SK-N-SH (cell line): ENCODE results near the gene DMAP1. TPM values are rescaled to one million over a fixed set of nuclear protein-coding genes. Genes with fewer than 3 reads are reported as not detected.

ENCODE experiments used
- CTCF ChIA-PET: fragments of 300-600, 350-600 bp; formaldehyde crosslinking; extraction: SDS; loops from one replicate; lab custom pipeline; 2021; lab: Yijun Ruan, JAX
- POLR2A ChIA-PET: fragments of 350-600 bp; sonication (Branson Sonifier 250); formaldehyde crosslinking; extraction: SDS; loops from one replicate; lab custom pipeline; 2020; ENCODE audit warnings: antibody characterized with exemption, inconsistent platforms; lab: Yijun Ruan, JAX
- DNase-seq: peaks from one replicate; pipeline ENCODE4 v3.0.0; 2012
- H2AFZ ChIP-seq: fragments of 200-600 bp; sonication (generic); 2 replicates; pipeline ENCODE4 v1.8.1; 2016; ENCODE audit warnings: antibody characterized with exemption, mild to moderate bottlenecking, low read depth
- H3F3A ChIP-seq: fragments of 200-600 bp; sonication (generic); replicated peaks from 2 replicates; pipeline ENCODE3; 2016; ENCODE audit warnings: antibody characterized with exemption, mild to moderate bottlenecking; ENCODE audit not compliant: insufficient read depth
- H3K27ac ChIP-seq, 2 experiments: fragments of 200-500 bp in 1 of 2; fragments of 200-600 bp in 1 of 2; sonication (Bioruptor generic) in 1 of 2; sonication (generic), shearing (Covaris generic) in 1 of 2; 2 replicates each; pipeline versions ENCODE4 v1.5.1 to v1.6.1; 2014 to 2016; ENCODE audit warnings: low read depth in 2 of 2, inconsistent platforms in 1 of 2, low read length in 1 of 2, mild to moderate bottlenecking in 1 of 2, mixed read lengths in 1 of 2
- H3K27me3 ChIP-seq: fragments of 200-600 bp; sonication (generic), shearing (Covaris generic); 2 replicates; pipeline ENCODE4 v1.6.1; 2016; ENCODE audit warnings: mixed run types; ENCODE audit not compliant: insufficient read depth
- H3K36me3 ChIP-seq, 2 experiments: fragments of 200-500 bp in 1 of 2; fragments of 200-600 bp in 1 of 2; sonication (Bioruptor generic) in 1 of 2; sonication (generic) in 1 of 2; replicated peaks in 1 of 2; 2 replicates each; pipeline versions ENCODE3 to v1.5.1; 2014 to 2016; ENCODE audit warnings: low read length in 1 of 2, mild to moderate bottlenecking in 1 of 2; ENCODE audit not compliant: insufficient read depth in 2 of 2, control insufficient read depth in 1 of 2
- H3K4me1 ChIP-seq, 2 experiments: fragments of 200-500 bp in 1 of 2; fragments of 200-600 bp in 1 of 2; sonication (Bioruptor generic) in 1 of 2; sonication (generic), shearing (Covaris generic) in 1 of 2; 2 replicates each; pipeline versions ENCODE4 v1.5.1 to v1.6.1; 2014 to 2016; ENCODE audit warnings: low read depth in 1 of 2, low read length in 1 of 2, mixed run types in 1 of 2; ENCODE audit not compliant: insufficient read depth in 2 of 2, control insufficient read depth in 1 of 2
- H3K4me2 ChIP-seq: fragments of 200-600 bp; sonication (generic), shearing (Covaris generic); 2 replicates; pipeline ENCODE4 v1.6.1; 2017; ENCODE audit warnings: mixed run types
- H3K4me3 ChIP-seq, 2 experiments: fragments of 200-500 bp in 1 of 2; fragments of 200-600 bp in 1 of 2; sonication (Bioruptor generic) in 1 of 2; sonication (generic), shearing (Covaris generic) in 1 of 2; 2 replicates each; pipeline versions ENCODE4 v1.5.1 to v1.8.1; 2014 to 2016; ENCODE audit warnings: low read depth in 2 of 2, inconsistent platforms in 1 of 2, low read length in 1 of 2, mild to moderate bottlenecking in 1 of 2, mixed read lengths in 1 of 2, moderate library complexity in 1 of 2
- H3K79me2 ChIP-seq: fragments of 200-600 bp; sonication (generic); 2 replicates; pipeline ENCODE4 v1.8.1; 2017; ENCODE audit warnings: mild to moderate bottlenecking; ENCODE audit not compliant: insufficient read depth
- H3K9ac ChIP-seq: fragments of 200-600 bp; sonication (generic); 2 replicates; pipeline ENCODE4 v1.6.1; 2017; ENCODE audit warnings: mixed run types
- H3K9me2 ChIP-seq: fragments of 200-600 bp; sonication (generic); 2 replicates; pipeline ENCODE4 v1.6.1; 2017; ENCODE audit warnings: mixed run types
- H3K9me3 ChIP-seq: fragments of 200-600 bp; sonication (generic); 2 replicates; pipeline ENCODE4 v1.6.1; 2017; ENCODE audit warnings: mixed run types, mild to moderate bottlenecking, moderate library complexity
- H4K20me1 ChIP-seq: fragments of 200-600 bp; sonication (generic); 2 replicates; pipeline ENCODE4 v1.6.1; 2017; ENCODE audit warnings: mild to moderate bottlenecking, mixed run types; ENCODE audit not compliant: insufficient read depth
- CHD2 ChIP-seq: fragments of 150-350 bp; IDR thresholded peaks from 2 replicates; pipeline ENCODE4 v1.6.1; 2018; ENCODE audit warnings: low read length; ENCODE audit not compliant: partially characterized antibody
- FOSL2 ChIP-seq: IDR thresholded peaks from 2 replicates; pipeline ENCODE4 v1.4.0; 2012; ENCODE audit warnings: low read depth, mild to moderate bottlenecking, moderate library complexity, borderline replicate concordance
- FOXM1 ChIP-seq: IDR thresholded peaks from 2 replicates; pipeline ENCODE4 v1.4.0; 2012; ENCODE audit warnings: low read depth, mild to moderate bottlenecking
- GATA2 ChIP-seq: sonication (generic); formaldehyde crosslinking; IDR thresholded peaks from 2 replicates; pipeline ENCODE4 v1.5.0; 2020; ENCODE audit warnings: mild to moderate bottlenecking, missing genetic modification reagents
- MEF2A ChIP-seq: IDR thresholded peaks from 2 replicates; pipeline ENCODE4 v1.4.0; 2012; ENCODE audit warnings: low read depth, borderline replicate concordance
- MXI1 ChIP-seq: IDR thresholded peaks from 2 replicates; pipeline ENCODE4 v1.6.1; 2012; ENCODE audit warnings: mild to moderate bottlenecking, low read depth, low read length, improper control_type of control experiment
- NRF1 ChIP-seq: IDR thresholded peaks from 2 replicates; pipeline ENCODE4 v1.6.1; 2012; ENCODE audit warnings: low read depth, mild to moderate bottlenecking, low read length
- RAD21 ChIP-seq: IDR thresholded peaks from 2 replicates; pipeline ENCODE4 v1.6.1; 2012; ENCODE audit warnings: mild to moderate bottlenecking, low read length
- RCOR1 ChIP-seq: fragments of 150-350 bp; IDR thresholded peaks from 2 replicates; pipeline ENCODE4 v1.6.1; 2017; ENCODE audit warnings: antibody characterized with exemption, low read length
- RXRA ChIP-seq: IDR thresholded peaks from 2 replicates; pipeline ENCODE4 v1.4.0; 2012; ENCODE audit warnings: low read depth, mild to moderate bottlenecking, borderline replicate concordance
- SIN3A ChIP-seq: IDR thresholded peaks from 2 replicates; pipeline ENCODE4 v1.6.1; 2012; ENCODE audit warnings: low read depth, mild to moderate bottlenecking, low read length, moderate library complexity, borderline replicate concordance
- TCF12 ChIP-seq: IDR thresholded peaks from 2 replicates; pipeline ENCODE4 v1.4.0; 2012
- WGBS: methylation state at CpG from one replicate; pipeline ENCODE4 v1.1.6; 2017; ENCODE audit warnings: low lambda C conversion rate; 5-methylcytosine and 5-hydroxymethylcytosine counted together
- polyA plus RNA-seq, 3 experiments: library from polyadenylated mRNA; depleted of rRNA; stranded (reverse); fragments of >200 nt; gene quantifications; 2 replicates each; pipeline ENCODE4 v1.2.3, GENCODE V29; 2012
- TF ChIP-seq, protein P1 (sequence below): IDR thresholded peaks from 2 replicates; pipeline ENCODE4 v1.4.0; 2012; ENCODE audit warnings: low read depth
- TF ChIP-seq, protein P2 (sequence below): fragments of 150-350 bp; IDR thresholded peaks from 2 replicates; pipeline ENCODE4 v1.6.1; 2017; ENCODE audit warnings: antibody characterized with exemption, low read length, low read depth, borderline replicate concordance
- TF ChIP-seq, protein P3 (sequence below): fragments of 200-600 bp; sonication (generic); IDR thresholded peaks from 2 replicates; pipeline ENCODE4 v1.6.1; 2017; ENCODE audit warnings: antibody characterized with exemption, mild to moderate bottlenecking, moderate library complexity

DMAP1 gene
- polyA plus RNA-seq, 1 of the 3 experiments (the other 2 are of a cell fraction) = 59.6 TPM

DNA sequence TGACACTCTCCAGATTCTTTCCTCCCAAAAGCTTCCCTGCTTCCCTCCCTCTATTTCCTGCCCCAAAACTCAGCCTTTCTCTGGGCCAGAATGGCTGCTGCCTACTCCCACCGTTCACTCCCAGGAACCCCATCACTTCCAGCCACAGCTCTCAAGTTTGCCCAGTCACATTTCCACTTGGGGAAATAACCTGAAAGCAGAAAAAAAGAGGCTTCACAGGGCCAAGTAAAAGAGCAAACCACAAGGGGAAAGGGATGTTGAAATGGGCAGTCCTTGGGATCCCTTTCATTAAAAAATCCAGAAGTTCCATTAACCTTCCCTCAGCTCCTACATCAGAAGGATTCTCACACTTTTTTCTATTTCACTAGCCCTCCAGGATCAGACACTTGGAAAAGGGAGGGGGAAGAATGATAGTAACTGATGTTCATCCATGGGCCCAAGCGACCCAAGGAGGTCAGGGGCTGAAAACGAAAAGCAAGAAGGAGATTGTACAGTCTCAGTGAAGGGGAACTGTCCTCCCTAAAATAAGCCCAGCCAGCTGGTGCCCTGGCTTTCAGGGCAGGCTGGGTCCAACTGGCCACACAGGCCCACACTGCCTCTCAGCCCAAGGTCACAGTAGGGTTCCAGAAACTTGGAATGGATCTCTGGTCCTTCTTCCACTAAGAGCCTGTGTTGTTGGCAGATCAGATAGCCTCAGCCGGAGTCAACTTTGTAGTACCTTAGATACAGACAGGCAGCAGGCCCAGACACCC lies 49.7 kb downstream of the DMAP1 start:
- Histone ChIP-seq H2AFZ (no peak overlapping the region), H3K9me2 (no peaks in the 10 kb centered on the region), H3K4me3 (no peak overlapping the region), H3F3A (no peaks in the 10 kb centered on the region), H4K20me1 (0 out of 2 replicates have a peak, but pooled peaks cover 4% of the 10 kb centered on the region), H3K36me3 (peaks cover 0 to 8% of the 10 kb centered on the region in 2 experiments), H3K27me3 (no peaks in the 10 kb centered on the region), H3K9me3 (no peaks in the 10 kb centered on the region), H3K79me2 (no peaks in the 10 kb centered on the region), H3K4me1 (peaks cover 0 to 5% of the 10 kb centered on the region in 2 experiments; a peak in 1 of 4 replicates), H3K9ac (no peak overlapping the region), H3K4me2 (no peak overlapping the region), H3K27ac (no peak overlapping the region)
- 100% methylated on average over 4 of the region's 4 CpGs for WGBS
- TF ChIP-seq NRF1 (no peak), FOSL2 (no peak), RXRA (no peak), MXI1 (no peak), RCOR1 (no peak), TCF12 (no peak), SIN3A (no peak)
- TF ChIP-seq, protein P1, sequence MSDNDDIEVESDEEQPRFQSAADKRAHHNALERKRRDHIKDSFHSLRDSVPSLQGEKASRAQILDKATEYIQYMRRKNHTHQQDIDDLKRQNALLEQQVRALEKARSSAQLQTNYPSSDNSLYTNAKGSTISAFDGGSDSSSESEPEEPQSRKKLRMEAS = no peak
- TF ChIP-seq, protein P2, sequence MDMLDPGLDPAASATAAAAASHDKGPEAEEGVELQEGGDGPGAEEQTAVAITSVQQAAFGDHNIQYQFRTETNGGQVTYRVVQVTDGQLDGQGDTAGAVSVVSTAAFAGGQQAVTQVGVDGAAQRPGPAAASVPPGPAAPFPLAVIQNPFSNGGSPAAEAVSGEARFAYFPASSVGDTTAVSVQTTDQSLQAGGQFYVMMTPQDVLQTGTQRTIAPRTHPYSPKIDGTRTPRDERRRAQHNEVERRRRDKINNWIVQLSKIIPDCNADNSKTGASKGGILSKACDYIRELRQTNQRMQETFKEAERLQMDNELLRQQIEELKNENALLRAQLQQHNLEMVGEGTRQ = no peak
- TF ChIP-seq, protein P3, sequence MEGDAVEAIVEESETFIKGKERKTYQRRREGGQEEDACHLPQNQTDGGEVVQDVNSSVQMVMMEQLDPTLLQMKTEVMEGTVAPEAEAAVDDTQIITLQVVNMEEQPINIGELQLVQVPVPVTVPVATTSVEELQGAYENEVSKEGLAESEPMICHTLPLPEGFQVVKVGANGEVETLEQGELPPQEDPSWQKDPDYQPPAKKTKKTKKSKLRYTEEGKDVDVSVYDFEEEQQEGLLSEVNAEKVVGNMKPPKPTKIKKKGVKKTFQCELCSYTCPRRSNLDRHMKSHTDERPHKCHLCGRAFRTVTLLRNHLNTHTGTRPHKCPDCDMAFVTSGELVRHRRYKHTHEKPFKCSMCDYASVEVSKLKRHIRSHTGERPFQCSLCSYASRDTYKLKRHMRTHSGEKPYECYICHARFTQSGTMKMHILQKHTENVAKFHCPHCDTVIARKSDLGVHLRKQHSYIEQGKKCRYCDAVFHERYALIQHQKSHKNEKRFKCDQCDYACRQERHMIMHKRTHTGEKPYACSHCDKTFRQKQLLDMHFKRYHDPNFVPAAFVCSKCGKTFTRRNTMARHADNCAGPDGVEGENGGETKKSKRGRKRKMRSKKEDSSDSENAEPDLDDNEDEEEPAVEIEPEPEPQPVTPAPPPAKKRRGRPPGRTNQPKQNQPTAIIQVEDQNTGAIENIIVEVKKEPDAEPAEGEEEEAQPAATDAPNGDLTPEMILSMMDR = no peak
- POLR2A ChIA-PET = interaction anchor here (0.6 kb wide), 1 partner anchor 254 kb away, joined by 5 read pairs; no protein-coding TSS in a partner anchor
- DNase-seq = no peak
- CTCF ChIA-PET = interaction anchor here (1.4 to 3.8 kb wide), 3 partner anchors 31 to 227 kb away, joined by 3 to 15 read pairs (median 4); no protein-coding TSS in a partner anchor

DNA sequence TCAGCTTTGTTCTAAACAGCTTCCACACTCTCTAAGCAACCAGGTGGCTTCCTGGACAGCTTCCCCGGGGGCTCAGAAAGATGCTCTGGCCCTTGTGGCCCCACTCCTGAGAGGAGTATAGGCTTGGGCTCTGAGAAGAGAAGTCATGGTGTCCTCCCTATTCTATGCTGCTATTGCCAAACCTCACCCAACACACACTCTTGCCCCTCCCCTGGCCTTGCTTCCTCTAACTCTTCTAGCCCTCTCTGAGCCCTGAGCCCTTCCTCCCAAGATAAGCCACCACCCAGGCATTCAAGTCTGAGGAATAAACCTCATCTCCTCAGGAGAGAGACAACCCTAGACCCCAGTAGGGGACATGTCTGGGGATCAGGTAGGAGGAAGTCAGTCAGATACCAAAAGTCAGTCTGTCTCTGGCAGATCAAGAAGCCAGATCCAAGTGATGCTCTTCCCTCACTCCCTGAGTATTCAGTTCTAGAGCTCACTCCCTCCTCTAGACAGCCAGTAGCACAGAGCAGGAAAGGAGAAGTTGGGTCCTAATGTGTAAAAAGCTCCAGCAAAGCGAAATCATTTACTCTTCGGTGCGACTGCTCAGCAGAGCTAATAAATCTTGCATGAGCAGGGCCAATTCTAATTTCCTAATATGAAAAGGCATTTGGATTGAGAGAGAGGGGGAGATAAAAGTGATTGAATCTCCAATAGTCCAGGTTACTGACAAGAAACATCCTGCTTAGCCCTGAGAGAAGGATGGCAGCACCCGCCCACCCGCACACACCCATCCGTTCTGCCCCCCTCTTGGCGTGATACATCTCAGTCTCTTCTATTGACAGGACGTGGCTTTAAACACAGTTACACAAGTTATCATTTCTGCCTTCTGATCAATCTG lies 50.5 kb downstream of the DMAP1 start:
- Histone ChIP-seq H2AFZ (no peak overlapping the region), H3K79me2 (no peaks in the 10 kb centered on the region), H4K20me1 (0 out of 2 replicates have a peak, but pooled peaks cover 3% of the 10 kb centered on the region), H3K36me3 (peaks cover 0 to 8% of the 10 kb centered on the region in 2 experiments), H3K27ac (no peak overlapping the region), H3F3A (no peaks in the 10 kb centered on the region), H3K4me3 (no peak overlapping the region), H3K4me2 (no peak overlapping the region), H3K4me1 (no peaks in the 10 kb centered on the region; a peak in 1 of 4 replicates), H3K9ac (no peak overlapping the region), H3K27me3 (no peaks in the 10 kb centered on the region), H3K9me3 (no peaks in the 10 kb centered on the region), H3K9me2 (no peaks in the 10 kb centered on the region)
- 95% methylated on average over 9 of the region's 9 CpGs for WGBS
- CTCF ChIA-PET = interaction anchor here (1.4 to 3.8 kb wide), 4 partner anchors 10 to 227 kb away, joined by 3 to 15 read pairs (median 4); no protein-coding TSS in a partner anchor
- POLR2A ChIA-PET = no interaction called here
- DNase-seq = no peak
- TF ChIP-seq, protein P3 = no peak
- TF ChIP-seq MEF2A (no peak), RAD21 (no peak), NRF1 (no peak), CHD2 (no peak), FOXM1 (no peak), RCOR1 (no peak), GATA2 (no peak)
